Adrenal gland (tissue), 12 donors: ENCODE measurements around the gene CHN2. TPM values are rescaled to one million over a fixed set of nuclear protein-coding genes. Genes with fewer than 3 reads are reported as not detected.

Experiments used
- DNase-seq, 7 donors: peaks; one replicate each; pipeline ENCODE4 v3.0.0-alpha.2; 2019 to 2020
- H3K27ac ChIP-seq, 5 donors: fragments of 200-600 bp; sonication (generic) in 4 of 5; 1 replicate in 3 of 5; 2 replicates in 2 of 5; pipeline versions ENCODE4 v1.5.1 to v1.8.0; 2016 to 2020; ENCODE audit warnings: mild to moderate bottlenecking in 1 of 5
- H3K27me3 ChIP-seq: fragments of 200-600 bp; 2 replicates; pipeline ENCODE4 v1.8.0; 2021
- H3K36me3 ChIP-seq, 2 donors: fragments of 200-600 bp; replicated peaks in 1 of 2; 1 replicate in 1 of 2; 2 replicates in 1 of 2; pipeline versions ENCODE4 v1.5.1 to v1.8.0; 2018 to 2022
- H3K4me1 ChIP-seq, 2 donors: fragments of 200-600 bp; replicated peaks in 1 of 2; 1 replicate in 1 of 2; 2 replicates in 1 of 2; pipeline versions ENCODE4 v1.5.1 to v1.8.0; 2018 to 2021
- H3K4me3 ChIP-seq, 4 donors: fragments of 200-600 bp; sonication (generic) in 3 of 4; one replicate each; pipeline ENCODE4 v1.5.1; 2016 to 2018
- H3K9me3 ChIP-seq, 3 donors: fragments of 200-600 bp; sonication (generic) in 1 of 3; replicated peaks in 1 of 3; 1 replicate in 2 of 3; 2 replicates in 1 of 3; pipeline versions ENCODE4 v1.5.1 to v1.8.0; 2016 to 2021
- POLR2A ChIP-seq, 2 donors: fragments of 450-650 bp; IDR thresholded peaks; one replicate each; pipeline ENCODE4 v1.6.1; 2017; ENCODE audit warnings: antibody characterized with exemption in 2 of 2, mild to moderate bottlenecking in 2 of 2, moderate library complexity in 1 of 2
- WGBS, 4 donors: extraction: QIAGEN DNeasy Blood & Tissue Kit in 2 of 4; methylation state at CpG; one replicate each; pipeline versions ENCODE4 v1.1.5 to v1.1.7; 2013 to 2017; 5-methylcytosine and 5-hydroxymethylcytosine counted together
- intact Hi-C, 2 donors: fragments of 100-400 bp; cut with DNase I; formaldehyde crosslinking; loops; one replicate each; pipeline versions ENCODE4 v1.14.1 to v1.15.0; 2022 to 2023
- polyA plus RNA-seq, 3 donors: library from polyadenylated mRNA; stranded (reverse); fragments of 200-250 nt in 2 of 3; fragments of 350-450 nt in 1 of 3; fragmentation: Illumina TruSeq in 1 of 3; extraction: RNeasy Lipid Tissue Mini Kit (QIAGEN cat#74804) in 1 of 3; gene quantifications; one replicate each; pipeline ENCODE4 v1.2.3, GENCODE V29; 2013 to 2014
- total RNA-seq, 9 donors: library from RNA; depleted of rRNA in 4 of 9; stranded (reverse); fragments of >200 nt in 4 of 9; fragments of 120-200 nt in 1 of 9; fragmentation: NEBNext Ultra II Directional in 1 of 9; extraction: Animal tissue kit (Norgen Biotek cat#: 25700) in 1 of 9; gene quantifications; one replicate each; pipeline versions ENCODE4 v1.1.0 to v1.2.4, GENCODE V29; 2013 to 2023
- TF ChIP-seq, protein P1 (sequence below), 6 experiments: fragments of 450-650 bp in 4 of 6; fragments of 200-600 bp in 2 of 6; sonication (generic) in 1 of 6; IDR thresholded peaks; 1 replicate in 5 of 6; 2 replicates in 1 of 6; pipeline versions ENCODE4 v1.5.1 to v1.8.0; 2016 to 2021; ENCODE audit warnings: antibody characterized with exemption in 6 of 6, mild to moderate bottlenecking in 2 of 6, moderate library complexity in 1 of 6
- donor health status: healthy with polysubstance abuse.
- donor health status: Bipolar disorder and iron deficiency.
- donor health status: DM: yes; HTN: yes; CAD: no.
- donor health status: DM: no; HTN: no; CAD: no.
- donor health status: DM: no; HTN: no; CAD: no.
- donor health status: DM: yes; HTN: yes; CAD: no.

CHN2 gene
- total and polyA plus RNA-seq, 12 donors = 2.7 to 35.4 (median 11.5) TPM

DNA sequence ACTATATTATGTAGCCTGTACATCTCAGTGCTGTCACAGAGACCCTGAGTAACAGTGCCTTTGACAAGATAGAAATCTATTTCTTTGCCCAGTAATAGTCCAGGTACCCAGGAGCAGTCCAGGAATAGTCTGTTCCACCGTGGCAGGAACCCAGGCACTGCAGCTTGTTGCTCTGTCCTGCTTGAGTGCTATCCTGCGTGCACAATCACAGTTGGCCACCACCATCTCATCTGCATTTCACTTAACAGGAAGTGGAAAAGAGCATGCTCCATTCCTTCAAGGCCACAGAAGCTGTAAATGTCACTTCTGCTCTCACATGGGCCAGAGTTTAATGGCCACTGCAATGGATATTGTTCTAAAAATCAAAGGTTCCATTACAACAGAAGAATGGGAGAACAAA, 307.6 kb downstream of the CHN2 start:
- 76 to 94% (median 87%) methylated on average over 2 of the region's 2 CpGs for WGBS, 4 donors
- peaks cover 0 to 3% of the 10 kb centered on the region in 2 donors for H3K36me3 ChIP-seq

DNA sequence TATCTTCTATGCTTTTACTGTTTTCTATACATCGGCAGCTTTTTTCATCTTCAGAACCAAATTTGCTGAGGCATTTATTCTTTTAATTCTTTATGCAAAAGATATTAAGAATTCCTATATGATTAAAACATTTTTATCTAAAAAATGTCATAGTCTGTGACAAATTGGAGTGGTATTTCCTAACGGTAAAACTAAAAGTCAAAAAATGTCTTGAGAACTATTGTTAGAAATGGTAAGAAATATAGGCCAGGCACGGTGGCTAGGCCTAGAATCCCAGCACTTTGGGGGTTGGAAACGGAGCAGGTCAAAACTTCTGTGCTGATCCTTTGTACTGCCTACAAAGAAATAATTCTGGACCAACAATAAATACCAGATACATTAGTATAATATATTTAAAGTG, 311.4 kb downstream of the CHN2 start:
- no peak for TF ChIP-seq POLR2A (IDR thresholded peaks at IDR 0.05)
- TF ChIP-seq, protein P1, sequence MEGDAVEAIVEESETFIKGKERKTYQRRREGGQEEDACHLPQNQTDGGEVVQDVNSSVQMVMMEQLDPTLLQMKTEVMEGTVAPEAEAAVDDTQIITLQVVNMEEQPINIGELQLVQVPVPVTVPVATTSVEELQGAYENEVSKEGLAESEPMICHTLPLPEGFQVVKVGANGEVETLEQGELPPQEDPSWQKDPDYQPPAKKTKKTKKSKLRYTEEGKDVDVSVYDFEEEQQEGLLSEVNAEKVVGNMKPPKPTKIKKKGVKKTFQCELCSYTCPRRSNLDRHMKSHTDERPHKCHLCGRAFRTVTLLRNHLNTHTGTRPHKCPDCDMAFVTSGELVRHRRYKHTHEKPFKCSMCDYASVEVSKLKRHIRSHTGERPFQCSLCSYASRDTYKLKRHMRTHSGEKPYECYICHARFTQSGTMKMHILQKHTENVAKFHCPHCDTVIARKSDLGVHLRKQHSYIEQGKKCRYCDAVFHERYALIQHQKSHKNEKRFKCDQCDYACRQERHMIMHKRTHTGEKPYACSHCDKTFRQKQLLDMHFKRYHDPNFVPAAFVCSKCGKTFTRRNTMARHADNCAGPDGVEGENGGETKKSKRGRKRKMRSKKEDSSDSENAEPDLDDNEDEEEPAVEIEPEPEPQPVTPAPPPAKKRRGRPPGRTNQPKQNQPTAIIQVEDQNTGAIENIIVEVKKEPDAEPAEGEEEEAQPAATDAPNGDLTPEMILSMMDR (IDR thresholded peaks at IDR 0.05) = no peak
- Histone ChIP-seq H3K4me1 (no peaks in the 10 kb centered on the region), H3K36me3 (peaks cover 0 to 4% of the 10 kb centered on the region in 2 donors), H3K27me3 (no peaks in the 10 kb centered on the region), H3K9me3 (no peaks in the 10 kb centered on the region), H3K27ac (no peak overlapping the region), H3K4me3 (no peak overlapping the region)
- whole genome bisulfite sequencing, 4 donors = 77 to 92% (median 86%) methylated on average over 4 of the region's 4 CpGs
- DNase-seq = no peak
- intact Hi-C loops = no loop called here

More for the DNA sequence above, 307.6 kb downstream of the CHN2 start:
- intact Hi-C loops = no loop called here
- DNase-seq = no peak
- TF ChIP-seq, protein P1 (IDR thresholded peaks at IDR 0.05) = no peak
- no peak for TF ChIP-seq POLR2A (IDR thresholded peaks at IDR 0.05)
- Histone ChIP-seq H3K27ac (no peak overlapping the region), H3K4me1 (no peaks in the 10 kb centered on the region), H3K27me3 (no peaks in the 10 kb centered on the region), H3K9me3 (no peaks in the 10 kb centered on the region), H3K4me3 (no peak overlapping the region)

DNA sequence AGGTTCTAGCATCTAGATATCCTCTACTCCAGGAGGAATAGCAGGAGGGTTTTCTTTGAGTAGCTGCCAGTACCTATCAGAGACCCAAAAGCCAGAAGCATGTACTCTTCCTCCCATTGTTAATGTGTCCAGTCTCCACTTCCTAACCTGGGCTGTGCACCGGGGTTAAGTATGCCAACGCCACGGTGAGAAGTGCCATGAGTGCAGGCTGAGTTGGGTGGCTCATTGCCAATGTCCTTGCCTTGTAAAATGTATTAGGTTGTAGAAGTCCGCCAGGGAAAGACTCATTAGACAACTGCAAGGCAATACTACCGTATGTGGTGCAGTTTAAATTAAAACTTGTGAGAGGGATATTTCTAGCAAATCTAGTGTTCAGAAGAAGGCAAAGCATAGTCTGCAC, 314.0 kb downstream of the CHN2 start:
- H3K27ac ChIP-seq = no peak overlapping the region
- H3K27me3 ChIP-seq = no peaks in the 10 kb centered on the region
- no peak overlapping the region for H3K4me3 ChIP-seq
- H3K36me3 ChIP-seq = peaks cover 0 to 4% of the 10 kb centered on the region in 2 donors
- no peaks in the 10 kb centered on the region for H3K4me1 ChIP-seq
- WGBS, 4 donors = 60 to 70% (median 67%) methylated on average over 5 of the region's 5 CpGs
- intact Hi-C loops = no loop called here
- H3K9me3 ChIP-seq = no peaks in the 10 kb centered on the region
- no peak for TF ChIP-seq POLR2A (IDR thresholded peaks at IDR 0.05)
- TF ChIP-seq, protein P1 (IDR thresholded peaks at IDR 0.05) = no peak
- peak in 1 of 7 donors; percentile 31 for DNase-seq

DNA sequence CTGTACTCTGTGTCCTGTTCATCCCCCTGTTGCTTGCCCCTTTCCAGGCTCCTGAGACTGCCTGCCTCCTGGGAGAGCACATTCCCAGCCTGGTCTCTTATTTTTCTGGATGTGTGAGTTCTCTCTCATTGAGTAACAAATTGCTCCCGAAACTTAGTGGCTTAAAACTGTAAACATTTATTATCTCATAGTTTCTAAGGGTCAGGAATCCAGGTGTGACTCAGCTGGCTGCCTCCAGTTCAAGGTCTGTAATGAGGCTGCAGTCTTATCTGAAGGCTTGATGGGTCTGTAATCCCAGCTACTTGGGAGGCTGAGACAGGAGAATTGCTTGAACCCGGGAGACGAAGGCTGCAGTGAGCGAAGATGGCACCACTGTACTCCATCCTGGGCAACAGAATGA, 315.5 kb downstream of the CHN2 start:
- intact Hi-C loops = no loop called here
- Histone ChIP-seq H3K27me3 (no peaks in the 10 kb centered on the region), H3K36me3 (peaks cover 0 to 4% of the 10 kb centered on the region in 2 donors), H3K27ac (no peak overlapping the region), H3K4me1 (no peaks in the 10 kb centered on the region), H3K4me3 (no peak overlapping the region), H3K9me3 (no peaks in the 10 kb centered on the region)
- no peak for DNase-seq
- 94 to 98% (median 95%) methylated on average over 4 of the region's 4 CpGs for WGBS, 4 donors
- TF ChIP-seq, protein P1 (IDR thresholded peaks at IDR 0.05) = no peak
- TF ChIP-seq POLR2A (IDR thresholded peaks at IDR 0.05) = no peak
